Calu3 (cell line): ENCODE data around the gene PKMYT1. TPM values are rescaled to one million over a fixed set of nuclear protein-coding genes. Genes with fewer than 3 reads are reported as not detected.

Experiments
- BruUV-seq: library from RNA; stranded (reverse); fragments of 400-500 nt; replicated peaks from 2 replicates; lab custom pipeline; 2021; lab: Mats Ljungman, UMichigan
- CTCF ChIA-PET: fragments of 300-600 bp; sonication (Branson Sonifier 250); formaldehyde crosslinking; loops from one replicate; lab custom pipeline; 2022; ENCODE audit warnings: antibody characterized with exemption; lab: Charles Lee
- DNase-seq: peaks from one replicate; pipeline ENCODE4 v3.0.0; 2022
- H3K27ac Mint-ChIP-seq: one replicate; pipeline ENCODE4 v1.8.0; 2022; ENCODE audit warnings: mixed read lengths; ENCODE audit not compliant: unreplicated experiment
- H3K27me3 Mint-ChIP-seq: one replicate; pipeline ENCODE4 v1.8.0; 2022; ENCODE audit warnings: mixed read lengths; ENCODE audit not compliant: unreplicated experiment
- H3K36me3 Mint-ChIP-seq: one replicate; pipeline ENCODE4 v1.8.0; 2022; ENCODE audit warnings: mild to moderate bottlenecking, moderate library complexity, mixed read lengths; ENCODE audit not compliant: insufficient read depth, unreplicated experiment
- H3K4me1 Mint-ChIP-seq: one replicate; pipeline ENCODE4 v1.8.0; 2022; ENCODE audit warnings: mild to moderate bottlenecking, low read depth, mixed read lengths; ENCODE audit not compliant: unreplicated experiment
- H3K4me3 Mint-ChIP-seq: one replicate; pipeline ENCODE4 v1.8.0; 2022; ENCODE audit warnings: mild to moderate bottlenecking, low read depth, moderate library complexity, mixed read lengths; ENCODE audit not compliant: unreplicated experiment
- H3K9me3 Mint-ChIP-seq: one replicate; pipeline ENCODE4 v1.8.0; 2022; ENCODE audit warnings: low read depth, mixed read lengths; ENCODE audit not compliant: unreplicated experiment
- intact Hi-C: fragments of 100-400 bp; cut with micrococcal nuclease; formaldehyde crosslinking; loops from one replicate; pipeline ENCODE4 v1.10.0; 2022; ENCODE audit not compliant: unreplicated experiment
- total RNA-seq: library from RNA; stranded (reverse); gene quantifications from 2 replicates; pipeline ENCODE4 v1.2.3, GENCODE V29; 2022
- TF ChIP-seq, protein P1 (sequence below): fragments of 200-600 bp; IDR thresholded peaks from one replicate; pipeline ENCODE4 v1.8.0; 2022; ENCODE audit warnings: antibody characterized with exemption; ENCODE audit not compliant: unreplicated experiment

PKMYT1 gene
- total RNA-seq, 1 experiment from 2014 or later = 107 TPM

- H3K27me3 Mint-ChIP-seq = peaks cover 26% of the 10 kb centered on the region
- peak; percentile 92 for DNase-seq
- H3K9me3 Mint-ChIP-seq = no peaks in the 10 kb centered on the region
- CTCF ChIA-PET = interaction anchor here (0.6 to 1.3 kb wide), 12 partner anchors 8 to 287 kb away, joined by 3 to 10 read pairs (median 4); partner anchors contain the start of genes KCTD5, PKMYT1 and TNFRSF12A
- peaks cover 25% of the 10 kb centered on the region for H3K4me1 Mint-ChIP-seq
- BruUV-seq = no TSS peak
- H3K4me3 Mint-ChIP-seq = peak overlapping the region; percentile 83
- intact Hi-C loops = no loop called here
- peaks cover 67% of the 10 kb centered on the region for H3K36me3 Mint-ChIP-seq
- H3K27ac Mint-ChIP-seq = peak overlapping the region; percentile 72
- TF ChIP-seq, protein P1, sequence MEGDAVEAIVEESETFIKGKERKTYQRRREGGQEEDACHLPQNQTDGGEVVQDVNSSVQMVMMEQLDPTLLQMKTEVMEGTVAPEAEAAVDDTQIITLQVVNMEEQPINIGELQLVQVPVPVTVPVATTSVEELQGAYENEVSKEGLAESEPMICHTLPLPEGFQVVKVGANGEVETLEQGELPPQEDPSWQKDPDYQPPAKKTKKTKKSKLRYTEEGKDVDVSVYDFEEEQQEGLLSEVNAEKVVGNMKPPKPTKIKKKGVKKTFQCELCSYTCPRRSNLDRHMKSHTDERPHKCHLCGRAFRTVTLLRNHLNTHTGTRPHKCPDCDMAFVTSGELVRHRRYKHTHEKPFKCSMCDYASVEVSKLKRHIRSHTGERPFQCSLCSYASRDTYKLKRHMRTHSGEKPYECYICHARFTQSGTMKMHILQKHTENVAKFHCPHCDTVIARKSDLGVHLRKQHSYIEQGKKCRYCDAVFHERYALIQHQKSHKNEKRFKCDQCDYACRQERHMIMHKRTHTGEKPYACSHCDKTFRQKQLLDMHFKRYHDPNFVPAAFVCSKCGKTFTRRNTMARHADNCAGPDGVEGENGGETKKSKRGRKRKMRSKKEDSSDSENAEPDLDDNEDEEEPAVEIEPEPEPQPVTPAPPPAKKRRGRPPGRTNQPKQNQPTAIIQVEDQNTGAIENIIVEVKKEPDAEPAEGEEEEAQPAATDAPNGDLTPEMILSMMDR = peak; percentile 89
These were observed 10.4 kb downstream of the PKMYT1 start for GRCh38 chr16:2969545-2970521.

DNA sequence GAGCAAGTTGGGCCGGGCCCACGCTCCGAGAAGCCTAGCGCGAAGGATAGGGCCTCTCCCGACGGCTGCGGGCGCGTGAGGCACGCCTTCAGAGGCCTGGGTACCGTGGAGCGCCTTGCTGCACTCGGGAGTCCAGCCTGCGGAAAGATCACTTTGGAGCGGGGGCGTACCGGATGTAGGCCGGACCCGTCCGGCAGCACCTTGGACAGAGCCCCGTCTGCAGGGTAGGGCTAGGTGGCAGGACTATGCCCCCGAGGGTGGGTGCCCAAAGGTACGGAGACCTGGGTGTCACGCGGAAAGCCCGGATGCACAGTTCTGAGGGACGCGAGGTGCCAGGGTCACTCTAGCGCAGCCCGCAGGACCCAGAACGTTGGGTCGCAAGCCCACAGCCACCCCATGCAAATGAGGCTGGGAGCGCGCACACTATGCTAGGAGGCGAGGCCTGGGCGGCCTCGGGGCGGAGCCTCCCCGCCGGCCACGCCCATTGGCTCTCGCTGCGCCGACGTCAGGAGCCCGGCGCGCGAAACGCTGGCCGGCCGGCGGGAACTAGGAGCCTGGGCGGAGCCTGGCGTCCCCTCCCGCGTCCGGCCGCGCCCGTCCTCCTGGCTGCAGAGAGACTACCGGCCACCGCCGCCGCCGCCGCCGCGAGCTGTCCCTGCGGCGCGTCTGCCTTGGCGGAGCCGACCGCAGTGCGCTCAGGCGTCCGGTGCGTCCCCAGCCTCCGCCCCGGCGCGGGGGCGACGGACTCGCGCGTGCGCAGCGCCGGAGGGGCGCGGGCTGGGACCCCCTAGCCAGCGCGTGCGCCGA, 11.3 kb downstream of the PKMYT1 start, which contains the start of gene PAQR4:
PAQR4 (plus strand) TSS at position 611 of the 807 bp plus-strand sequence. CDS start 327 bp downstream, outside the sequence.
- H3K27ac Mint-ChIP-seq = peak within 1 kb of the TSS; percentile 72

GRCh38 chr16:2968368-2968737, 11.9 kb downstream of the PKMYT1 start:
- TF ChIP-seq, protein P1 = no peak
- intact Hi-C loops = no loop called here
- H3K27me3 Mint-ChIP-seq = peaks cover 41% of the 10 kb centered on the region
- no peaks in the 10 kb centered on the region for H3K9me3 Mint-ChIP-seq
- DNase-seq = no peak
- H3K27ac Mint-ChIP-seq = peak overlapping the region; percentile 21
- no TSS peak for BruUV-seq
- peaks cover 34% of the 10 kb centered on the region for H3K4me1 Mint-ChIP-seq
- peaks cover 74% of the 10 kb centered on the region for H3K36me3 Mint-ChIP-seq
- H3K4me3 Mint-ChIP-seq = peak overlapping the region; percentile 83
- CTCF ChIA-PET = no interaction called here

More for the DNA sequence above, 11.3 kb downstream of the PKMYT1 start, which contains the start of gene PAQR4:
- no peaks in the 10 kb centered on the region for H3K9me3 Mint-ChIP-seq
- TF ChIP-seq, protein P1 = no peak
- peaks cover 70% of the 10 kb centered on the region for H3K36me3 Mint-ChIP-seq
- intact Hi-C loops = no loop called here
- peak within 1 kb of the TSS; percentile 83 for H3K4me3 Mint-ChIP-seq
- CTCF ChIA-PET = interaction anchor here (0.6 to 1.3 kb wide), 9 partner anchors 8 to 287 kb away, joined by 3 to 10 read pairs (median 3); partner anchors contain the start of genes KCTD5 and TNFRSF12A
- peaks cover 35% of the 10 kb centered on the region for H3K27me3 Mint-ChIP-seq
- DNase-seq = peak; percentile 97
- peaks cover 31% of the 10 kb centered on the region for H3K4me1 Mint-ChIP-seq
- no TSS peak for BruUV-seq

DNA sequence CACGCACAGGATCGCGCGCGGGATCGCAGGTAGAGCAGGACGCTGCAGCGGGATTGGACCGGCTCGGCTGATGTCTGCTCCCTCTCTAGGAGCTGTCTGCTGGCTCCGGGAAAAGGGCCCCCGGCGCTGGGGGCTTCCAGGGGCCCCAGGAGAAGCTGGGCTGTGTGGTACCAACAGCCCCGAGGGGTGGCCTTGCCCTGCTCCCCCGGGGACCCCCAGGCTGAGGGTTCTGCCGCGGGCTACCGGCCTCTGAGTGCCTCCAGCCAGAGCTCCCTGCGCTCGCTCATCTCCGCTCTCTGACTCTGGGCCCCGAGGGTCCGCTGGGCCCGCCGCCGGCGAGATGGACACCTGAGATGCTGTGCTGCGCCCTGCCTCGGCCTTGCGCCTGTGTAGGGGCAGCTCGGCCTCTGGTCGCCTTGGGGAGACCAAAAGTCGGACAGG, 12.5 kb downstream of the PKMYT1 start:
- H3K36me3 Mint-ChIP-seq = peaks cover 68% of the 10 kb centered on the region
- CTCF ChIA-PET = interaction anchor here (0.8 kb wide), 1 partner anchor 8 kb away, joined by 4 read pairs; no protein-coding TSS in a partner anchor
- H3K27me3 Mint-ChIP-seq = peaks cover 47% of the 10 kb centered on the region
- H3K4me3 Mint-ChIP-seq = peak overlapping the region; percentile 83
- H3K9me3 Mint-ChIP-seq = no peaks in the 10 kb centered on the region
- DNase-seq = no peak
- BruUV-seq = no TSS peak
- peak overlapping the region; percentile 21 for H3K27ac Mint-ChIP-seq
- peaks cover 32% of the 10 kb centered on the region for H3K4me1 Mint-ChIP-seq
- intact Hi-C loops = no loop called here
- TF ChIP-seq, protein P1 = no peak
